ENCODE measurements around the gene PID1.

The PID1 gene

GRCh38 chr2:228987441-228988155 lies 283.5 kb downstream of the PID1 start:
- no peak for DNase-seq

- DNase-seq = no peak
These were observed 284.1 kb downstream of the PID1 start for GRCh38 chr2:228986961-228987360.

- DNase-seq = no peak
These were observed 287.4 kb downstream of the PID1 start for GRCh38 chr2:228983700-228984099.

- no peak for DNase-seq
These were observed 296.9 kb downstream of the PID1 start for GRCh38 chr2:228974169-228974568.
